K562 (cell line): Measurements from ENCODE around the gene SMU1. TPM values are rescaled to one million over a fixed set of nuclear protein-coding genes. Genes with fewer than 3 reads are reported as not detected.

Experiments
- ARID3B ChIP-seq: fragments of 250-450 bp; sonication (Bioruptor Pico); IDR thresholded peaks from 2 replicates; pipeline ENCODE4 v1.4.0; 2020; ENCODE audit warnings: borderline replicate concordance
- DIDO1 ChIP-seq: fragments of 450-650 bp; IDR thresholded peaks from 2 replicates; pipeline ENCODE4 v1.6.1; 2016; ENCODE audit warnings: low read depth, missing biosample characterization, missing genetic modification characterization
- ETV1 ChIP-seq: fragments of 450-650 bp; conservative IDR thresholded peaks from 2 replicates; pipeline ENCODE4 v1.6.1; 2016; ENCODE audit warnings: missing genetic modification characterization, control low read depth, low read depth, missing compliant biosample characterization
- EWSR1 ChIP-seq: fragments of 450-650 bp; IDR thresholded peaks from 2 replicates; pipeline ENCODE4 v1.6.1; 2018; ENCODE audit warnings: borderline replicate concordance, mild to moderate bottlenecking, low read depth, moderate library complexity; ENCODE audit not compliant: partially characterized antibody
- HMBOX1 ChIP-seq: sonication (generic); IDR thresholded peaks from 2 replicates; pipeline ENCODE4 v1.6.1; 2016
- MAZ ChIP-seq, 2 experiments: fragments of 450-650 bp in 1 of 2; sonication (generic) in 1 of 2; formaldehyde crosslinking; IDR thresholded peaks in 1 of 2; conservative IDR thresholded peaks in 1 of 2; 2 replicates each; pipeline versions ENCODE4 v1.4.0 to v1.5.0; 2020; ENCODE audit warnings: mild to moderate bottlenecking in 1 of 2, missing genetic modification reagents in 1 of 2
- MEF2A ChIP-seq: IDR thresholded peaks from 2 replicates; pipeline ENCODE4 v1.6.1; 2011; ENCODE audit warnings: low read depth, mild to moderate bottlenecking, low read length, moderate library complexity; ENCODE audit not compliant: control insufficient read depth
- PHF21A ChIP-seq: fragments of 450-650 bp; IDR thresholded peaks from 2 replicates; pipeline ENCODE4 v1.6.1; 2017; ENCODE audit warnings: low read depth, borderline replicate concordance
- PKNOX1 ChIP-seq: fragments of 450-650 bp; IDR thresholded peaks from 2 replicates; pipeline ENCODE4 v1.6.1; 2016
- RBM14 ChIP-seq: fragments of 200-400 bp; formaldehyde crosslinking; IDR thresholded peaks from 2 replicates; pipeline ENCODE4 v1.6.1; 2018; ENCODE audit warnings: low read depth, mild to moderate bottlenecking, low read length, moderate library complexity, borderline replicate concordance; ENCODE audit not compliant: insufficient read depth
- REST ChIP-seq, 2 experiments: fragments of 450-650 bp; formaldehyde crosslinking in 1 of 2; IDR thresholded peaks; 2 replicates each; pipeline versions ENCODE4 v1.4.0 to v1.6.1; 2014 to 2020; ENCODE audit warnings: mild to moderate bottlenecking in 2 of 2, borderline replicate concordance in 1 of 2, low read depth in 1 of 2
- ZBTB2 ChIP-seq: fragments of 450-650 bp; IDR thresholded peaks from 2 replicates; pipeline ENCODE4 v1.6.1; 2016; ENCODE audit warnings: antibody characterized with exemption
- polyA plus RNA-seq, 8 experiments: library from polyadenylated mRNA; depleted of rRNA in 4 of 8; stranded (reverse) in 5 of 8; unstranded in 3 of 8; fragments of >200 nt; fragmentation: Nextera tagmentation in 2 of 8; fragmentation: Illumina TruSeq in 1 of 8; extraction: Ambion mirVana in 2 of 8; extraction: Trizol in 1 of 8; gene quantifications; 2 replicates each; pipeline versions ENCODE4 v1.2.1 to v1.2.3, GENCODE V29; 2011 to 2014; ENCODE audit warnings: inconsistent platforms in 1 of 8, missing spikeins in 1 of 8
- total RNA-seq, 7 experiments: library from RNA; depleted of rRNA in 6 of 7; stranded (reverse); fragments of >200 nt in 6 of 7; fragmentation: Illumina TruSeq in 2 of 7; extraction: Trizol in 2 of 7; gene quantifications; 2 replicates each; pipeline versions ENCODE4 v1.2.1 to v1.2.3, GENCODE V29; 2011 to 2021; ENCODE audit warnings: low replicate concordance in 1 of 7

The SMU1 gene
- total and polyA plus RNA-seq, 9 of the 15 experiments (the other 6 are each of a cell fraction or from before 2014, with no cell fraction given): 13.2 to 33.4 (median 20.7) TPM

- TF ChIP-seq ZBTB2 (no peak), HMBOX1 (peak; percentile 96), ETV1 (tag) (0 out of 2 replicates have a peak, but pooled peaks have one; percentile 33), RBM14 (no peak), MEF2A (no peak), ARID3B (CRISPR knock-in tag) (no peak), PHF21A (no peak), EWSR1 (no peak), PKNOX1 (no peak), DIDO1 (tag) (no peak), MAZ (CRISPR knock-in tag; conservative IDR thresholded peaks at IDR 0.05 in 1 of 2, IDR thresholded peaks at IDR 0.05 in 1 of 2) (peak in 1 of 2 experiments; percentile 64; a peak in 1 of 4 replicates), REST (IDR thresholded peaks at IDR 0.05; ENCODE audit: borderline replicate concordance) (peak; percentile 87), REST (CRISPR knock-in tag; IDR thresholded peaks at IDR 0.05; ENCODE audit: low read depth) (no peak)
Measured at GRCh38 chr9:33081128-33081851, 4.8 kb upstream of the SMU1 start (continued).
